ENCODE measurements around the gene ADH6.

ADH6 gene

DNA sequence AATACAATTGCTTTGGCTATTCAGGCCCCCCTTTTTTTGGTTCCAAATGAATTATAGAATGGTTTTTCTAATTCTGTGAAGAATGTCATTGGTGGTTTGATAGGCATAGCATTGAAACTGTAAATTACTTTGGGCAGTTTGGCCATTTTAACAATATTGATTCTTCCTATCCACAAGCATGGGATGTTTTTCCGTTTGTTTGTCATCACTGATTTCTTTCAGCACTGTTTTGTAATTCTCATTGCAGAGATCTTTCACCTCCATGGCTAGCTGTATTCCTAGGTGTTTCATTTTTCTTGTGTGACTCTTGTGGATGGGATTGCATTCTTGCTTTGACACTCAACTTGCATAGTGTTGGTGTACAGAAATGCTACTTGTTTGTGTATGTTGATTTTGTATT is 33.0 kb downstream of the ADH6 start:
- TF ChIP-seq, protein P1, sequence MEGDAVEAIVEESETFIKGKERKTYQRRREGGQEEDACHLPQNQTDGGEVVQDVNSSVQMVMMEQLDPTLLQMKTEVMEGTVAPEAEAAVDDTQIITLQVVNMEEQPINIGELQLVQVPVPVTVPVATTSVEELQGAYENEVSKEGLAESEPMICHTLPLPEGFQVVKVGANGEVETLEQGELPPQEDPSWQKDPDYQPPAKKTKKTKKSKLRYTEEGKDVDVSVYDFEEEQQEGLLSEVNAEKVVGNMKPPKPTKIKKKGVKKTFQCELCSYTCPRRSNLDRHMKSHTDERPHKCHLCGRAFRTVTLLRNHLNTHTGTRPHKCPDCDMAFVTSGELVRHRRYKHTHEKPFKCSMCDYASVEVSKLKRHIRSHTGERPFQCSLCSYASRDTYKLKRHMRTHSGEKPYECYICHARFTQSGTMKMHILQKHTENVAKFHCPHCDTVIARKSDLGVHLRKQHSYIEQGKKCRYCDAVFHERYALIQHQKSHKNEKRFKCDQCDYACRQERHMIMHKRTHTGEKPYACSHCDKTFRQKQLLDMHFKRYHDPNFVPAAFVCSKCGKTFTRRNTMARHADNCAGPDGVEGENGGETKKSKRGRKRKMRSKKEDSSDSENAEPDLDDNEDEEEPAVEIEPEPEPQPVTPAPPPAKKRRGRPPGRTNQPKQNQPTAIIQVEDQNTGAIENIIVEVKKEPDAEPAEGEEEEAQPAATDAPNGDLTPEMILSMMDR (IDR thresholded peaks at IDR 0.05; ENCODE audit: extremely low read depth, missing control alignments), result no peak
- DNase-seq (ENCODE audit: low spot score), result no peak

GRCh38 chr4:99185581-99185980 is 33.5 kb downstream of the ADH6 start:
- TF ChIP-seq, protein P1 (IDR thresholded peaks at IDR 0.05; ENCODE audit: extremely low read depth, missing control alignments), result no peak

DNA sequence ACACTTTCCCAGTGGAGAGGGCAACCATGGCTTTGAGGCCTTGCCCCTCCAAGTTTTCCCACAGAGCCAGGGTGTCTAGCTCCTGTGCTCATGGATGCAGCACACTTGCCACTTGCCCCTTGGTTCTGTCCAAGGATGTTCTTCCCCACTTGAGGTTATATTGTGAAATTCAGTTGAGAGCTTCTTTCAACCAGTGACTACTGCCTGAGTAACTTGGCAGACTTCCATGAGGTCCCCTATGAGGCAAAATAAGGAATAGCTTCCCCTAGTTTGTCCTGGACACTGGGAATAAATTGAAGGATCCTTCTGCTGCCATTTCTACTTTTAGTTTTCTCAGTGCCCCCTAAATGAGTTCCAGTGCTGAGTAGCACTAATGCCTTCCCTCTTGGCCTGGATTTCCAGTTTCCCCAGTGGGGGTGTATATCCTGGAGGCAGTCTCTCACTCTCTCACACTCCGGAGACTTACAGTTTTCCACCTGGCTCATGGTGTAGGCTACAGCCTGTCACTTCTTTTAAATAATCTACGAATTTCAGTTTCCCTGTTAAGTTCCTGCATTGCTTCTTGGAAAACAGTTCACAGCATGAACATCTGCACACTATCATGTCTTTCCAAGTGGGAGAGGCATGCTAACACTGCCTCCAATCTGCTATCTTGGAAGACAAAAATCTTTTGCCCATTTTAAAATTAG is 38.5 kb downstream of the ADH6 start:
- TF ChIP-seq, protein P1 (IDR thresholded peaks at IDR 0.05; ENCODE audit: extremely low read depth, missing control alignments), result no peak
- no peak for DNase-seq (ENCODE audit: low spot score)

More at GRCh38 chr4:99185581-99185980, 33.5 kb downstream of the ADH6 start:
- DNase-seq (ENCODE audit: low spot score), result no peak

DNA sequence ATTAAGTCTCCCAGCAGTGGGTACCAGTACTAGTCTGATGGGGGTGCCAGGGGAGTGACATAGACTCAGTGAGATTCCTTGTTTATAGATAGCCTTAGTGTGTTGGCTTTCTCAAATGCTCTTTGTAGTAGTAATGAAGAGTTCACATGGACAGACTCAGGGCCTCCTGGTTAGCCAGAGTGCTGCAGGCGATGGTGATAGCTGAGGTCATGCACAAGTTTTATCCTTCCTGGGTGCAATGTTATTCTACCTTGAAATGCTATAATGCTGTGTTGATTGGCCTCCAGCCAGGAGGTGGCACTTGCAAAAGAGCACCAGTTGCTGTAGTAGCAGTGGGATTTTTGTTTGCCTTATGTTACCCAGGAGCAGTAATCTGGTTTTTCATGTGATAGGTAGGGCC is 39.4 kb downstream of the ADH6 start:
- DNase-seq (ENCODE audit: low spot score), result no peak
- TF ChIP-seq, protein P1 (IDR thresholded peaks at IDR 0.05; ENCODE audit: extremely low read depth, missing control alignments), result no peak

DNA sequence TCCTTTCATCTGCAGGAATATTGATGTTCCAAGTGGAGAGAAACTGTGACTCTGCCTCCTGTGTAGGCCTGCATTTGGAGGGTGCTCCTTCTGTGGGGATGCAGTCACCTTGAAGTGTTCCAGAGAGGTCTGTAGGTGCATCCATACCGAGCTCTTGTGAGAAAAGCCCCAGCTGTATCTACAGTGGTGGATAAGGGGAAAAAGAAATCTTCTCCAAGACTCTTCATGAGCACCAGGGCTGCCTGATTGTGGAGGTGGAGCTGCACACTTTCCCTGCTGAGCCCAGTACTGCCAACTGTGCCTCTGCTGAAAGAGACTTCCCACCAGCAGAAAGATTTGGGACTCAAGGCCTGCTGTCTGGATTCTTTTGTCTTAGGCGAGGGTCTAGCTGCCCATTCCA is 39.9 kb downstream of the ADH6 start:
- TF ChIP-seq, protein P1 (IDR thresholded peaks at IDR 0.05; ENCODE audit: extremely low read depth, missing control alignments), result no peak
- DNase-seq (ENCODE audit: low spot score), result no peak

GRCh38 chr4:99166544-99166943 is 52.5 kb downstream of the ADH6 start:
- DNase-seq (ENCODE audit: low spot score), result no peak
- TF ChIP-seq, protein P1 (IDR thresholded peaks at IDR 0.05; ENCODE audit: extremely low read depth, missing control alignments), result no peak

GRCh38 chr4:99165978-99166377 is 53.1 kb downstream of the ADH6 start:
- TF ChIP-seq, protein P1 (IDR thresholded peaks at IDR 0.05; ENCODE audit: extremely low read depth, missing control alignments), result no peak
- DNase-seq (ENCODE audit: low spot score), result no peak

All from GM20000 (cell line).